IPS DF 4.7 (cell line): ENCODE measurements around the gene NEO1.

Source experiments
- DNase-seq: peaks from one replicate; pipeline ENCODE4 v3.0.0-alpha.2; 2013; ENCODE audit warnings: low spot score; ENCODE audit errors: extremely low read depth

NEO1 gene

GRCh38 chr15:73328981-73329380, 276.7 kb downstream of the NEO1 start:
- no peak for DNase-seq

GRCh38 chr15:73329501-73330200, 277.4 kb downstream of the NEO1 start:
- no peak for DNase-seq

- no peak for DNase-seq
Observed at GRCh38 chr15:73330206-73331051, 278.2 kb downstream of the NEO1 start.

GRCh38 chr15:73331501-73331900, 279.2 kb downstream of the NEO1 start:
- no peak for DNase-seq

GRCh38 chr15:73331991-73332925, 280.0 kb downstream of the NEO1 start:
- DNase-seq: no peak

GRCh38 chr15:73333001-73333400, 280.7 kb downstream of the NEO1 start:
- no peak for DNase-seq

- DNase-seq: no peak
Observed at GRCh38 chr15:73334086-73334485, 281.8 kb downstream of the NEO1 start.

GRCh38 chr15:73335026-73335425, 282.8 kb downstream of the NEO1 start:
- DNase-seq: no peak

- DNase-seq: no peak
Observed at GRCh38 chr15:73335471-73335870, 283.2 kb downstream of the NEO1 start.

- no peak for DNase-seq
Observed at GRCh38 chr15:73336756-73337155, 284.5 kb downstream of the NEO1 start.

GRCh38 chr15:73337187-73337586, 284.9 kb downstream of the NEO1 start:
- no peak for DNase-seq

GRCh38 chr15:73338058-73338457, 285.8 kb downstream of the NEO1 start:
- DNase-seq: no peak

GRCh38 chr15:73338606-73339374, 286.5 kb downstream of the NEO1 start:
- no peak for DNase-seq

- no peak for DNase-seq
Observed at GRCh38 chr15:73340502-73341192, 288.4 kb downstream of the NEO1 start.

- DNase-seq: no peak
Observed at GRCh38 chr15:73341886-73342600, 289.8 kb downstream of the NEO1 start.

GRCh38 chr15:73344056-73344455, 291.8 kb downstream of the NEO1 start:
- no peak for DNase-seq

GRCh38 chr15:73345658-73346057, 293.4 kb downstream of the NEO1 start:
- DNase-seq: no peak

- no peak for DNase-seq
Observed at GRCh38 chr15:73346735-73347312, 294.6 kb downstream of the NEO1 start.

GRCh38 chr15:73349191-73349590, 296.9 kb downstream of the NEO1 start:
- no peak for DNase-seq
